ENCODE measurements around the gene DKKL1. TPM values are rescaled to one million over a fixed set of nuclear protein-coding genes. Genes with fewer than 3 reads are reported as not detected.

The DKKL1 gene
- polyA plus RNA-seq, 1 donor from 2014 or later = 2.8 TPM

GRCh38 chr19:49362048-49362928 lies 1.4 kb upstream of the DKKL1 start, which contains the start of gene TEAD2:
Gene TEAD2, minus strand, starts transcription at chr19:49362416. Its CDS starts 2,341 bp downstream, at chr19:49360075.
- peak within 1 kb of the TSS; percentile 56 for H3K4me3 ChIP-seq (ENCODE audit: low read length)
- no peaks in the 10 kb centered on the region for H4K20me1 ChIP-seq (ENCODE audit: insufficient read depth)
- H3K27ac ChIP-seq (ENCODE audit: low read length) = no peak within 1 kb of the TSS
- peaks cover 23% of the 10 kb centered on the region for H3K27me3 ChIP-seq (ENCODE audit: insufficient read depth, low read depth, low read length)
- no peaks in the 10 kb centered on the region for H3K9me3 ChIP-seq (ENCODE audit: low read length)
- no peak for TF ChIP-seq EP300 (conservative IDR thresholded peaks at IDR 0.05; ENCODE audit: poor library complexity, severe bottlenecking)
- TF ChIP-seq MXI1 (conservative IDR thresholded peaks at IDR 0.05; ENCODE audit: poor library complexity, severe bottlenecking) = no peak
- TF ChIP-seq TAF1 (IDR thresholded peaks at IDR 0.05; ENCODE audit: low read depth) = no peak
- no peak for TF ChIP-seq EZH2 (IDR thresholded peaks at IDR 0.05; ENCODE audit: borderline replicate concordance, insufficient read depth, low read length, poor library complexity, severe bottlenecking)
- TF ChIP-seq CTCF (IDR thresholded peaks at IDR 0.05; ENCODE audit: poor library complexity, severe bottlenecking) = no peak
- no peak for TF ChIP-seq POLR2AphosphoS5 (IDR thresholded peaks at IDR 0.05)
- no peak for TF ChIP-seq REST (IDR thresholded peaks at IDR 0.05; ENCODE audit: borderline replicate concordance)
- TF ChIP-seq RAD21 (conservative IDR thresholded peaks at IDR 0.05) = no peak
- no peak for TF ChIP-seq SMC3 (conservative IDR thresholded peaks at IDR 0.05; ENCODE audit: poor library complexity)
- no peak within 1 kb of the TSS for H2AFZ ChIP-seq (ENCODE audit: low read depth, low read length)
- H3K9ac ChIP-seq (ENCODE audit: low read length) = no peak within 1 kb of the TSS
- H3F3A ChIP-seq (ENCODE audit: insufficient read depth, low read length, poor library complexity, severe bottlenecking) = no peaks in the 10 kb centered on the region
- peaks cover 30% of the 10 kb centered on the region for H3K79me2 ChIP-seq (replicated peaks; ENCODE audit: insufficient read depth, low read length)
- no peaks in the 10 kb centered on the region for H3K36me3 ChIP-seq (ENCODE audit: insufficient read depth, low read length)
- H3K4me2 ChIP-seq (ENCODE audit: low read length) = no peak within 1 kb of the TSS
- H3K9me2 ChIP-seq (ENCODE audit: insufficient read depth, low read length) = no peaks in the 10 kb centered on the region

- Histone ChIP-seq H2AFZ (ENCODE audit: low read depth, low read length) (no peak overlapping the region), H3K9ac (ENCODE audit: low read length) (no peak overlapping the region)
- TF ChIP-seq POLR2AphosphoS5 (IDR thresholded peaks at IDR 0.05) = no peak
- no peak for TF ChIP-seq EP300 (conservative IDR thresholded peaks at IDR 0.05; ENCODE audit: poor library complexity, severe bottlenecking)
- TF ChIP-seq MXI1 (conservative IDR thresholded peaks at IDR 0.05; ENCODE audit: poor library complexity, severe bottlenecking) = no peak
- no peak for TF ChIP-seq RAD21 (conservative IDR thresholded peaks at IDR 0.05)
- TF ChIP-seq EZH2 (IDR thresholded peaks at IDR 0.05; ENCODE audit: borderline replicate concordance, insufficient read depth, low read length, poor library complexity, severe bottlenecking) = no peak
- TF ChIP-seq SMC3 (conservative IDR thresholded peaks at IDR 0.05; ENCODE audit: poor library complexity) = no peak
- TF ChIP-seq REST (IDR thresholded peaks at IDR 0.05; ENCODE audit: borderline replicate concordance) = no peak
- TF ChIP-seq CTCF (IDR thresholded peaks at IDR 0.05; ENCODE audit: poor library complexity, severe bottlenecking) = no peak
- TF ChIP-seq TAF1 (IDR thresholded peaks at IDR 0.05; ENCODE audit: low read depth) = no peak
These were observed 779 bp upstream of the DKKL1 start for GRCh38 chr19:49362929-49363267.

More at GRCh38 chr19:49362929-49363267, 779 bp upstream of the DKKL1 start:
- Histone ChIP-seq H3K4me3 (ENCODE audit: low read length) (peak overlapping the region; percentile 56), H3K79me2 (replicated peaks; ENCODE audit: insufficient read depth, low read length) (peaks cover 30% of the 10 kb centered on the region), H3K27me3 (ENCODE audit: insufficient read depth, low read depth, low read length) (peaks cover 23% of the 10 kb centered on the region), H3K4me2 (ENCODE audit: low read length) (no peak overlapping the region), H3K36me3 (ENCODE audit: insufficient read depth, low read length) (no peaks in the 10 kb centered on the region), H3K9me2 (ENCODE audit: insufficient read depth, low read length) (no peaks in the 10 kb centered on the region), H3K9me3 (ENCODE audit: low read length) (no peaks in the 10 kb centered on the region), H4K20me1 (ENCODE audit: insufficient read depth) (no peaks in the 10 kb centered on the region), H3K27ac (ENCODE audit: low read length) (no peak overlapping the region), H3F3A (ENCODE audit: insufficient read depth, low read length, poor library complexity, severe bottlenecking) (no peaks in the 10 kb centered on the region)
